ENCODE data around the gene SERPINE2. TPM values are rescaled to one million over a fixed set of nuclear protein-coding genes. Genes with fewer than 3 reads are reported as not detected.
A peak's percentile ranks its signal among the peaks of the same experiment; 100 is the strongest.

The SERPINE2 gene
- total RNA-seq, 6 donors from 2014 or later: 1.0 to 11.7 (median 3.3) TPM

DNA sequence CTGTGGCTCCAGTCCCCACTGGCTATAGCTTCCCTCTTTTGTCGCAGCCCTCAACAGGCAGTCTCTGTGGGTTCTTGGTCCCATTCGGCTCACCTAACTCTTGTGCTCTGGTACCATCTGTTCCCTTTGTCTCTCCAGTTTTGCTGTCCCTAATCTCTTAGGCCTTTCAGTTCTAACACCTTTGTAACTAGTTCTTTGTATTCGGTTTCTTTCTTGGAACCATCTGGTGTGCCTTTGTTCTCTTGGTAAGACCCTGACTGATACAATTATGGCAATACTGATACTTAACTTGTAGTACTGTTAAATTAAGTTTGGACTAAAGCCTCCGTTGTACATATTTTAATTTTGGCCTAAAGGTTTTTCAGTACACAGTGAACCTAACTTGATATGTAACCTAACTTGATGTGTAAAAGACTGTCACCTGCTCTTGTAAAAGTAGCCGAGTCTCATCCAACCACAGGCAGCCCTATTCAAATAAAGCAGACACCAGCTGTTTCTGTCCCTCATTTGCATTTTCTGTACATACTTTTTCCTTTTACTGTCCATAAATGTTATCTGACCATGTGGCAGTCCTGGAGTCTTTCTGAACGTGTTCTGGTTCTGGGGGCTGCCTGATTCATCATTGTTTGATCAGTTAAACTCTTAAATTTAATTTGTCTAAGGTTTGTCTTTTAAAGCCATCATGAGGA lies 86.7 kb downstream of the SERPINE2 start:
- Histone ChIP-seq H3K27me3 (no peaks in the 10 kb centered on the region), H3K27ac (no peak overlapping the region), H3K4me1 (peaks cover 14 to 29% (median 19%) of the 10 kb centered on the region in 4 donors), H3K4me3 (no peak overlapping the region), H3K9me3 (no peaks in the 10 kb centered on the region), H3K36me3 (no peaks in the 10 kb centered on the region)
- no peak for TF ChIP-seq POLR2AphosphoS5 (IDR thresholded peaks at IDR 0.05)
- TF ChIP-seq CTCF (IDR thresholded peaks at IDR 0.05): no peak
- no peak for TF ChIP-seq EP300 (IDR thresholded peaks at IDR 0.05)
- TF ChIP-seq POLR2A (IDR thresholded peaks at IDR 0.05): no peak
- DNase-seq (no peak), ATAC-seq (ENCODE audit: low FRiP score in 2 of 2) (no peak)
- 86 to 91% methylated on average over 6 of the region's 6 CpGs for whole genome bisulfite sequencing, 2 donors

DNA sequence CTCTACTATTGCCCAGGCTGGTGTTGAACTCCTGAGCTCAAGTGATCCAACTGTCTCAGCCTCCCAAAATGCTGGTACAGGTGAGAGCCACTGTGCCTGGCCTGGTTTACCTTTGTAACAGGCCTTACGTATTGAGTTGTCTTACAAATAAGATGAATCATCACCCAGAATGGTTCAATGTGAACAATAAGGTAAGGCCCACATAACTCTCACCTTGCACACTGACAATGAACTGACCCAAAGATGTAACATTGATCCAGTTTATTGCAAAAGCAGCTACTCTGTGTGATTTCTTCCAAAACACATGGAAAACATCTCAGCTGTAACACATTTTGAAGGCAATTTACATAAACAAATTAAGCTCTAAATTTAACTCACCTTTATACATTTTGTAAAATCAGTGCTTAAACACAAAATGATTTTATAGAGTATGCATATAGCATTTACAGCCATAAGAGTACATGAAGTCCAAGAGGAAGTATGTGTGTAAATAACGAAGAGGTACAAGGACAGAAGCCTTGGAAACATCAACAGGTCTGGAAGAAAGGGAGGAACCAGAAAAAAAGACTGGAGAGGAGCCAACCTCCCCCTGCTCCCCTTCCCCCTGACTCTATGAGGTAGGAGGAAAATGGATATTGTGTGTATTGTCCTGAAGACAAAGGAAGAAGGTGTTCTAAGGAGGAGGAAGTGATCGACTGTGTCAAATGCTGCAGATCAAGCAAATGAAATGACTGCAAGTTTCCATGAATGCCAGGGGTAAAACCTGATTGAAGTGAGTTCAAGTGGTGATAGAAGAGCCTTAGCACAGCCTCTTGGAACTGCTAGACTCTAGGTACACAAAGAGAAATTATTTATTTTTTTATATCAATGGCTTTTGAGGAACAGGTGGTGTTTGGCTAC lies 88.4 kb downstream of the SERPINE2 start:
- Histone ChIP-seq H3K4me1 (peaks cover 15 to 29% (median 21%) of the 10 kb centered on the region in 4 donors), H3K27me3 (no peaks in the 10 kb centered on the region), H3K36me3 (no peaks in the 10 kb centered on the region), H3K4me3 (no peak overlapping the region), H3K27ac (peak overlapping the region in 3 of 4 donors; percentile 36 to 54 (median 54)), H3K9me3 (no peaks in the 10 kb centered on the region)
- ATAC-seq (ENCODE audit: low FRiP score in 2 of 2) (peak in 1 of 2 donors; percentile 56), DNase-seq (no peak)
- TF ChIP-seq EP300 (IDR thresholded peaks at IDR 0.05): peak in 2 of 4 donors; percentile 9 to 24
- TF ChIP-seq CTCF (IDR thresholded peaks at IDR 0.05): no peak
- WGBS, 2 donors: 55% methylated on average over 3 of the region's 3 CpGs

DNA sequence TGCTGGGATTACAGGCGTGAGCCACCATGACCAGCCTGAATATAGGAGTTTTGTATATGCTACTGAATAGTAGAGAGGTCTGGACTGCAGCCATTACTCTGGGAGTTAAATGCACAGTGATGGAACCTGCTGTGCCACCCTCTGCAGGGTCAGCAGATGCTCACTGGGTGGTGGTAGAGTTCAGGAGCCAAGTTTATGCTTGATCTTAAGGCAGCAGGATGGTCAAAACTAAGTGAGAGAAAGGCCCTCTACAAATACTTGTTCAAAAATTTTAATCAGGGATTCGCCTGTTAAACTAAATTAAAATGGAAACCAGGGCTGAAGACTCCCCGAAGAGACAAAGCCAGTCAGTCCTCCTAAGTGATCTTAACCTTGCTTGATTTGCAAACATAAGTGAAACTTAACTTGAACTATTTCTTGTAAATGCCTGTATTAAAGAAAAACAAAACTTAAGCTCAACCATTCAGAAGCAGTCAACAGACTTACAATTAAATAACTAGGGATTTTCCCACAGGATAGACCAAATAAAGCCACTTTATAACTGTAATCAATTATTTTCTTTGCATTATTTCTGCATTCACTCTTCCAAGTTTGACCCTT lies 89.7 kb downstream of the SERPINE2 start:
- ATAC-seq (ENCODE audit: low FRiP score in 2 of 2) (no peak), DNase-seq (no peak)
- Histone ChIP-seq H3K27ac (peak overlapping the region in 1 of 4 donors; percentile 54), H3K36me3 (no peaks in the 10 kb centered on the region), H3K9me3 (no peaks in the 10 kb centered on the region), H3K4me1 (peaks cover 19 to 34% (median 25%) of the 10 kb centered on the region in 4 donors), H3K27me3 (no peaks in the 10 kb centered on the region), H3K4me3 (no peak overlapping the region)
- no peak for TF ChIP-seq CTCF (IDR thresholded peaks at IDR 0.05)
- TF ChIP-seq POLR2AphosphoS5 (IDR thresholded peaks at IDR 0.05): no peak
- TF ChIP-seq POLR2A (IDR thresholded peaks at IDR 0.05): no peak
- no peak for TF ChIP-seq EP300 (IDR thresholded peaks at IDR 0.05)
- WGBS, 2 donors: 61 to 63% methylated on average over 3 of the region's 3 CpGs

DNA sequence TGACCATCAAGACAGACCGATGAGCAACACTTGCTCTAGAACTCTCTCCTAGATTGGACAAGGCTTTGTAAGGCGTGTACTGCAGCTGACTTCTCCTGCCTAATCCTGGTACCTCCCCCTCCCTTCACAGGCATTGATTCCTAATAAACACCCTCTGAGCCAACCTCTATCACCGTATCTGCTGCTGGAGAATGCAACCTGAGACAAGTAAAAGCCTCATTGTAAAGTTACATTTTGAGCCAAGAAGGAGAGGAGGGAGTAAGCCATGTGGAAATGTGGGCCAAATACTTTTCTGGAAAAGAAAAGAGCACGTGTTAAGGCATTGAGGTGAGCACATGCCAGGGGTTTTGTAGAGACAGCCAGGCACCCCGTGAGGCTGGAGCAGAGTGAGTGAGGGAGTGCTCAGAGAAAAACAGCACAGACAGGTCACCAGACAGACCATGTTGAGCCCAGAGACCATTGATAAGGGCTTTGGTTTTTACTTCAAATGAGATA lies 91.3 kb downstream of the SERPINE2 start:
- DNase-seq: no peak
- TF ChIP-seq EP300 (IDR thresholded peaks at IDR 0.05): no peak
- TF ChIP-seq POLR2AphosphoS5 (IDR thresholded peaks at IDR 0.05): no peak
- TF ChIP-seq CTCF (IDR thresholded peaks at IDR 0.05): no peak
- TF ChIP-seq POLR2A (IDR thresholded peaks at IDR 0.05): no peak
- no peak for ATAC-seq (ENCODE audit: low FRiP score in 2 of 2)
- H3K4me3 ChIP-seq: no peak overlapping the region
- peaks cover 29 to 49% (median 36%) of the 10 kb centered on the region in 4 donors for H3K4me1 ChIP-seq
- 47 to 77% methylated on average over 5 of the region's 5 CpGs for WGBS, 2 donors
- no peak overlapping the region for H3K27ac ChIP-seq
- no peaks in the 10 kb centered on the region for H3K27me3 ChIP-seq
- no peaks in the 10 kb centered on the region for H3K9me3 ChIP-seq
- H3K36me3 ChIP-seq: no peaks in the 10 kb centered on the region

Measured in upper lobe of left lung (tissue), 6 donors.